HCT116 (cell line): ENCODE measurements around the gene RGS6. TPM values are rescaled to one million over a fixed set of nuclear protein-coding genes. Genes with fewer than 3 reads are reported as not detected.

Experiments used
- ATAC-seq: fragments of 200-7000 bp; cut with Tn5 transposase; 2 replicates; pipeline ENCODE4 v1.9.1; 2020; ENCODE audit warnings: mild to moderate bottlenecking, moderate library complexity
- BruUV-seq: library from RNA; stranded (reverse); fragments of 400-500 nt; replicated peaks from 2 replicates; lab custom pipeline; 2021; lab: Mats Ljungman, UMichigan
- CTCF ChIA-PET: fragments of 300-600 bp; sonication (Branson Sonifier 250); formaldehyde crosslinking; loops from one replicate; lab custom pipeline; 2021; ENCODE audit warnings: antibody characterized with exemption; lab: Charles Lee
- POLR2A ChIA-PET: fragments of 300-600, 350-600 bp; sonication (Branson Sonifier 250); formaldehyde crosslinking; loops from one replicate; lab custom pipeline; 2021; ENCODE audit warnings: antibody characterized with exemption; lab: Charles Lee
- RAD21 ChIA-PET, 2 experiments: fragments of 300-600 bp; sonication (Branson Sonifier 250); formaldehyde crosslinking; loops; one replicate each; lab custom pipeline; 2023; ENCODE audit warnings: low total read pairs in 2 of 2; ENCODE audit not compliant: uncharacterized antibody in 2 of 2, unreplicated experiment in 2 of 2, low non-redundant PET in 1 of 2; lab: Charles Lee
- DNase-seq: peaks from one replicate; pipeline ENCODE4 v3.0.0-alpha.2; 2010; ENCODE audit warnings: low read depth, low spot score
- H2AFZ ChIP-seq: fragments of 200-600 bp; shearing (Covaris generic), sonication (generic); 2 replicates; pipeline ENCODE4 v1.6.1; 2017; ENCODE audit warnings: low read depth, mixed run types, mixed read lengths, antibody characterized with exemption, low read length; ENCODE audit not compliant: poor library complexity, severe bottlenecking
- H3K27ac ChIP-seq: 2 replicates; pipeline ENCODE4 v1.5.1; 2012; ENCODE audit warnings: low read depth, low read length
- H3K27me3 ChIP-seq: fragments of 200-600 bp; sonication (generic); 2 replicates; pipeline ENCODE4 v1.6.1; 2016; ENCODE audit warnings: mixed run types, low read length, mixed read lengths; ENCODE audit not compliant: insufficient read depth
- H3K36me3 ChIP-seq, 2 experiments: fragments of 200-500 bp in 1 of 2; fragments of 200-600 bp in 1 of 2; sonication (Bioruptor generic) in 1 of 2; sonication (generic) in 1 of 2; 2 replicates each; pipeline versions ENCODE4 v1.5.1 to v1.6.1; 2014 to 2016; ENCODE audit warnings: low read length in 2 of 2, inconsistent platforms in 1 of 2, mixed read lengths in 1 of 2, mixed run types in 1 of 2; ENCODE audit not compliant: insufficient read depth in 2 of 2, control insufficient read depth in 1 of 2
- H3K4me1 ChIP-seq, 2 experiments: fragments of 200-600 bp in 1 of 2; sonication (generic) in 1 of 2; 2 replicates each; pipeline versions ENCODE4 v1.5.1 to v1.6.1; 2012 to 2017; ENCODE audit warnings: low read length in 2 of 2, inconsistent platforms in 1 of 2, mild to moderate bottlenecking in 1 of 2, mixed read lengths in 1 of 2, mixed run types in 1 of 2, moderate library complexity in 1 of 2; ENCODE audit not compliant: insufficient read depth in 2 of 2, control insufficient read depth in 1 of 2
- H3K4me2 ChIP-seq: fragments of 200-600 bp; sonication (generic); 2 replicates; pipeline ENCODE4 v1.6.1; 2017; ENCODE audit warnings: mixed run types, low read length, mixed read lengths
- H3K4me3 ChIP-seq, 2 experiments: fragments of 200-600 bp in 1 of 2; sonication (generic) in 1 of 2; replicated peaks in 1 of 2; 2 replicates each; pipeline ENCODE4 v1.5.1; 2011 to 2016; ENCODE audit warnings: low read length in 2 of 2, control low read depth in 1 of 2, low read depth in 1 of 2, mild to moderate bottlenecking in 1 of 2, mixed read lengths in 1 of 2, mixed run types in 1 of 2
- H3K79me2 ChIP-seq: fragments of 200-600 bp; sonication (generic); 2 replicates; pipeline ENCODE4 v1.6.1; 2017; ENCODE audit warnings: mild to moderate bottlenecking, mixed run types, low read length, moderate library complexity, mixed read lengths; ENCODE audit not compliant: insufficient read depth
- H3K9ac ChIP-seq: fragments of 200-600 bp; sonication (generic); 2 replicates; pipeline ENCODE4 v1.6.1; 2016; ENCODE audit warnings: low read length, mixed read lengths
- H3K9me2 ChIP-seq: fragments of 200-600 bp; sonication (generic), shearing (Covaris generic); 2 replicates; pipeline ENCODE4 v1.6.1; 2017; ENCODE audit warnings: mixed run types, mild to moderate bottlenecking, moderate library complexity; ENCODE audit not compliant: insufficient read depth
- H3K9me3 ChIP-seq, 2 experiments: fragments of 200-500 bp in 1 of 2; fragments of 200-600 bp in 1 of 2; sonication (Bioruptor generic) in 1 of 2; sonication (generic) in 1 of 2; 2 replicates each; pipeline ENCODE4 v1.6.1; 2014 to 2017; ENCODE audit warnings: low read length in 2 of 2, mixed read lengths in 2 of 2, inconsistent platforms in 1 of 2, low read depth in 1 of 2, mild to moderate bottlenecking in 1 of 2, mixed run types in 1 of 2, moderate library complexity in 1 of 2; ENCODE audit not compliant: control insufficient read depth in 1 of 2, insufficient read depth in 1 of 2
- H4K20me1 ChIP-seq: fragments of 200-600 bp; sonication (generic), shearing (Covaris generic); 2 replicates; pipeline ENCODE4 v1.6.1; 2017; ENCODE audit warnings: mixed run types, mild to moderate bottlenecking, moderate library complexity; ENCODE audit not compliant: insufficient read depth
- CBX3 ChIP-seq: IDR thresholded peaks from 2 replicates; pipeline ENCODE4 v1.6.1; 2012; ENCODE audit warnings: low read depth
- CEBPB ChIP-seq: IDR thresholded peaks from 2 replicates; pipeline ENCODE4 v1.6.1; 2012; ENCODE audit warnings: low read depth
- CTCF ChIP-seq, 3 experiments: fragments of 200-600 bp in 1 of 3; sonication (generic) in 1 of 3; IDR thresholded peaks in 2 of 3; conservative IDR thresholded peaks in 1 of 3; 2 replicates each; pipeline ENCODE4 v1.5.1; 2012 to 2017; ENCODE audit warnings: low read depth in 2 of 3, low read length in 2 of 3, antibody characterized with exemption in 1 of 3, borderline replicate concordance in 1 of 3, control low read depth in 1 of 3, mild to moderate bottlenecking in 1 of 3, mixed read lengths in 1 of 3, mixed run types in 1 of 3, moderate library complexity in 1 of 3; ENCODE audit not compliant: insufficient read depth in 1 of 3
- EGR1 ChIP-seq: IDR thresholded peaks from 2 replicates; pipeline ENCODE4 v1.6.1; 2012; ENCODE audit warnings: low read depth
- ELF1 ChIP-seq: IDR thresholded peaks from 2 replicates; pipeline ENCODE4 v1.6.1; 2012; ENCODE audit warnings: low read depth, borderline replicate concordance
- EZH2 ChIP-seq: fragments of 200-600 bp; sonication (generic); IDR thresholded peaks from 2 replicates; pipeline ENCODE4 v1.6.1; 2017; ENCODE audit warnings: antibody characterized with exemption, mixed run types
- EZH2phosphoT487 ChIP-seq: fragments of 200-600 bp; IDR thresholded peaks from 2 replicates; pipeline ENCODE4 v1.6.1; 2018; ENCODE audit warnings: antibody characterized with exemption, borderline replicate concordance
- FOSL1 ChIP-seq: IDR thresholded peaks from 2 replicates; pipeline ENCODE4 v1.6.1; 2012; ENCODE audit warnings: low read depth
- JUND ChIP-seq: IDR thresholded peaks from 2 replicates; pipeline ENCODE4 v1.6.1; 2012
- POLR2AphosphoS5 ChIP-seq: IDR thresholded peaks from 2 replicates; pipeline ENCODE4 v1.6.1; 2011; ENCODE audit warnings: mild to moderate bottlenecking, low read depth, low read length, moderate library complexity
- RAD21 ChIP-seq: IDR thresholded peaks from 2 replicates; pipeline ENCODE4 v1.6.1; 2012; ENCODE audit warnings: low read depth, mild to moderate bottlenecking
- SIN3A ChIP-seq: IDR thresholded peaks from 2 replicates; pipeline ENCODE4 v1.6.1; 2012; ENCODE audit warnings: low read depth
- SP1 ChIP-seq: IDR thresholded peaks from 2 replicates; pipeline ENCODE4 v1.6.1; 2012; ENCODE audit warnings: low read depth
- SRF ChIP-seq: IDR thresholded peaks from 2 replicates; pipeline ENCODE4 v1.6.1; 2012; ENCODE audit warnings: low read depth
- TCF7L2 ChIP-seq: IDR thresholded peaks from 2 replicates; pipeline ENCODE4 v1.7.0; 2011; ENCODE audit warnings: borderline replicate concordance, inconsistent platforms; ENCODE audit not compliant: insufficient read depth, insufficient read length; ENCODE audit errors: extremely low read depth
- YY1 ChIP-seq: IDR thresholded peaks from 2 replicates; pipeline ENCODE4 v1.6.1; 2011; ENCODE audit warnings: low read length, low read depth, moderate library complexity, mild to moderate bottlenecking; ENCODE audit not compliant: insufficient replicate concordance; ENCODE audit errors: extremely low read depth
- ZFX ChIP-seq: fragments of 450-650 bp; IDR thresholded peaks from 2 replicates; pipeline ENCODE4 v1.6.1; 2017
- ZNF274 ChIP-seq: fragments of 200-500 bp; sonication (Bioruptor generic); IDR thresholded peaks from 2 replicates; pipeline ENCODE4 v1.6.1; 2014; ENCODE audit warnings: mild to moderate bottlenecking, low read depth, low read length, inconsistent platforms
- intact Hi-C: fragments of 100-400 bp; cut with micrococcal nuclease; formaldehyde crosslinking; loops from 2 replicates; pipeline ENCODE4 v1.10.0; 2022
- total RNA-seq: library from RNA; stranded (reverse); gene quantifications from one replicate; pipeline ENCODE4 v1.2.1, GENCODE V29; 2021; ENCODE audit not compliant: unreplicated experiment
- TF ChIP-seq, protein P1 (sequence below): IDR thresholded peaks from 2 replicates; pipeline ENCODE4 v1.6.1; 2011; ENCODE audit warnings: mild to moderate bottlenecking, low read length, moderate library complexity; ENCODE audit not compliant: insufficient replicate concordance; ENCODE audit errors: extremely low read depth
- TF ChIP-seq, protein P2 (sequence below): IDR thresholded peaks from 2 replicates; pipeline ENCODE4 v1.6.1; 2012
- TF ChIP-seq, protein P3 (sequence below): IDR thresholded peaks from 2 replicates; pipeline ENCODE4 v1.6.1; 2012

Gene RGS6
- total RNA-seq, 1 experiment from 2014 or later: 4.7 TPM

- H3K4me2 ChIP-seq: peak overlapping the region; percentile 84
- peak; percentile 66 for ATAC-seq
- H2AFZ ChIP-seq: peak overlapping the region; percentile 99
- H3K9me2 ChIP-seq: no peaks in the 10 kb centered on the region
- no peaks in the 10 kb centered on the region for H3K27me3 ChIP-seq
- peaks cover 23 to 26% of the 10 kb centered on the region in 2 experiments for H3K4me1 ChIP-seq
- CTCF ChIA-PET: interaction anchor here (0.9 to 2.4 kb wide), 8 partner anchors 12 to 399 kb away, joined by 3 to 10 read pairs (median 4); partner anchors contain the start of gene RGS6
- H4K20me1 ChIP-seq: no peaks in the 10 kb centered on the region
- no TSS peak for BruUV-seq
- no peaks in the 10 kb centered on the region for H3K79me2 ChIP-seq
- RAD21 ChIA-PET: interaction anchor here in 1 of 2 experiments (0.6 kb wide), 1 partner anchor 67 kb away, joined by 3 read pairs; no protein-coding TSS in a partner anchor
- peak overlapping the region; percentile 4 to 53 for H3K4me3 ChIP-seq
- POLR2A ChIA-PET: interaction anchor here (1.0 to 1.2 kb wide), 2 partner anchors 12 to 33 kb away, joined by 3 read pairs; no protein-coding TSS in a partner anchor
- H3K9ac ChIP-seq: peak overlapping the region; percentile 34
- DNase-seq: peak; percentile 79
- no peaks in the 10 kb centered on the region for H3K9me3 ChIP-seq
- H3K36me3 ChIP-seq: no peaks in the 10 kb centered on the region
- peak overlapping the region; percentile 69 for H3K27ac ChIP-seq
- intact Hi-C loops: loop anchor here (1.0 to 5.0 kb wide), 3 partner anchors 269 to 397 kb away; no protein-coding TSS in a partner anchor
- TF ChIP-seq RAD21: peak; percentile 11; the same call in 1 of the 2 replicates
- TF ChIP-seq TCF7L2: no peak
- TF ChIP-seq ELF1: no peak
- peak; percentile 65 for TF ChIP-seq SP1
- TF ChIP-seq, protein P1, sequence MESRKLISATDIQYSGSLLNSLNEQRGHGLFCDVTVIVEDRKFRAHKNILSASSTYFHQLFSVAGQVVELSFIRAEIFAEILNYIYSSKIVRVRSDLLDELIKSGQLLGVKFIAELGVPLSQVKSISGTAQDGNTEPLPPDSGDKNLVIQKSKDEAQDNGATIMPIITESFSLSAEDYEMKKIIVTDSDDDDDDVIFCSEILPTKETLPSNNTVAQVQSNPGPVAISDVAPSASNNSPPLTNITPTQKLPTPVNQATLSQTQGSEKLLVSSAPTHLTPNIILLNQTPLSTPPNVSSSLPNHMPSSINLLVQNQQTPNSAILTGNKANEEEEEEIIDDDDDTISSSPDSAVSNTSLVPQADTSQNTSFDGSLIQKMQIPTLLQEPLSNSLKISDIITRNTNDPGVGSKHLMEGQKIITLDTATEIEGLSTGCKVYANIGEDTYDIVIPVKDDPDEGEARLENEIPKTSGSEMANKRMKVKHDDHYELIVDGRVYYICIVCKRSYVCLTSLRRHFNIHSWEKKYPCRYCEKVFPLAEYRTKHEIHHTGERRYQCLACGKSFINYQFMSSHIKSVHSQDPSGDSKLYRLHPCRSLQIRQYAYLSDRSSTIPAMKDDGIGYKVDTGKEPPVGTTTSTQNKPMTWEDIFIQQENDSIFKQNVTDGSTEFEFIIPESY: no peak
- TF ChIP-seq FOSL1: peak; percentile 96
- peak; percentile 76; the same call in 1 of the 2 replicates for TF ChIP-seq SRF
- TF ChIP-seq CEBPB: 0 out of 2 replicates have a peak, but pooled peaks have one; percentile 10
- no peak for TF ChIP-seq CTCF (IDR thresholded peaks at IDR 0.05 in 2 of 3, conservative IDR thresholded peaks at IDR 0.05 in 1 of 3; ENCODE audit: borderline replicate concordance in 1 of 3, insufficient read depth in 1 of 3, low read depth in 2 of 3, low read length in 2 of 3)
- TF ChIP-seq ZNF274: no peak
- TF ChIP-seq, protein P2, sequence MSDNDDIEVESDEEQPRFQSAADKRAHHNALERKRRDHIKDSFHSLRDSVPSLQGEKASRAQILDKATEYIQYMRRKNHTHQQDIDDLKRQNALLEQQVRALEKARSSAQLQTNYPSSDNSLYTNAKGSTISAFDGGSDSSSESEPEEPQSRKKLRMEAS: no peak
- no peak for TF ChIP-seq ZFX
- no peak for TF ChIP-seq YY1
- peak; percentile 37; the same call in 1 of the 2 replicates for TF ChIP-seq EGR1
- no peak for TF ChIP-seq EZH2phosphoT487
- peak; percentile 59; the same call in 1 of the 2 replicates for TF ChIP-seq CBX3
- peak; percentile 17; the same call in 1 of the 2 replicates for TF ChIP-seq POLR2AphosphoS5
- TF ChIP-seq SIN3A: peak; percentile 46
- TF ChIP-seq, protein P3, sequence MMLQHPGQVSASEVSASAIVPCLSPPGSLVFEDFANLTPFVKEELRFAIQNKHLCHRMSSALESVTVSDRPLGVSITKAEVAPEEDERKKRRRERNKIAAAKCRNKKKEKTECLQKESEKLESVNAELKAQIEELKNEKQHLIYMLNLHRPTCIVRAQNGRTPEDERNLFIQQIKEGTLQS: no peak
- TF ChIP-seq JUND: peak; percentile 88
- no peak for TF ChIP-seq EZH2
These were observed 91.2 kb downstream of the RGS6 start for GRCh38 chr14:72023128-72024042.
